Brain pericyte (primary cell): Measurements from ENCODE around the gene OMA1.

Source experiments
- DNase-seq: peaks from one replicate; pipeline ENCODE4 v3.0.0-alpha.2; 2012; ENCODE audit warnings: low read depth, low spot score

OMA1 gene

GRCh38 chr1:58459911-58460310 is 86.6 kb downstream of the OMA1 start:
- no peak for DNase-seq

GRCh38 chr1:58457023-58457635 is 89.4 kb downstream of the OMA1 start:
- DNase-seq = no peak

DNA sequence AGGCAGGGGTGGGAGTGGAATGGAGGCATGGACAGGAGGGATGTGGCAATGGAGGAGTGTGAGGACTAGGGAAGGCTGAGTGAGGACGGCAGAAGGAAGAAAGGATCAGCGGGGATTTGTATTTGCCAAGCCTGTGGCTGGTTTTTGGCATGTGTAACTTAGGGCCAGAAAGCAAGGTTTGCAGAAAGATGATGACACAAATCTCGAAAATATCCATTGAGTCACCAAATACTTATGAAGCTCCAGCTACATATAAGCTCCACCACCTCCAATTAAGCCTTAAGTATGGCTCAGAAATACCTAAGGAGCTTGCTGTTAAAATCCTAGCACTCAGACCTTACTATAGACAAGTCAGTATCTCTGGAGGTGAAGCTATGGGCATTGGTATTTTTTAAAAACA is 90.1 kb downstream of the OMA1 start:
- DNase-seq = no peak

DNA sequence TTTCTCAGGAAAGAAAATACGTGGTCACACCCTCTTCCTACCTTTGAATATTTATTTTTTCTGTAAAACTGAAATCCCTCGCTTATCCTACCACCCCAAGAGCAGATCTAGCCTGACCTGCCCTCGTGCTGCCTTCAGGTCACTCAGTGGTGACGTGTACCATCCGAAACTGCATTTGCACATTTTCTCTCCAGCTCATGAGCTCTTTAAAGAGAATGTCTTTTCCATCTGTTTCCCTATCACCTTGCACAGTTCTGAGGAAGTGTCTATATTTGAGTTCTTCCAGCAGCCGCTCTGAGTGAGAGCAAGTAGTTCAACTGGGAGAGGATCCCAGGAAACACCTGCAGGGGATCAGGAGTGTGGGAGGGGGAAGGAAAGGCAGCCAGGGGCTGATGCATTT is 91.7 kb downstream of the OMA1 start:
- DNase-seq = no peak

- DNase-seq = no peak
Measured at GRCh38 chr1:58454385-58454784, 92.1 kb downstream of the OMA1 start.

DNA sequence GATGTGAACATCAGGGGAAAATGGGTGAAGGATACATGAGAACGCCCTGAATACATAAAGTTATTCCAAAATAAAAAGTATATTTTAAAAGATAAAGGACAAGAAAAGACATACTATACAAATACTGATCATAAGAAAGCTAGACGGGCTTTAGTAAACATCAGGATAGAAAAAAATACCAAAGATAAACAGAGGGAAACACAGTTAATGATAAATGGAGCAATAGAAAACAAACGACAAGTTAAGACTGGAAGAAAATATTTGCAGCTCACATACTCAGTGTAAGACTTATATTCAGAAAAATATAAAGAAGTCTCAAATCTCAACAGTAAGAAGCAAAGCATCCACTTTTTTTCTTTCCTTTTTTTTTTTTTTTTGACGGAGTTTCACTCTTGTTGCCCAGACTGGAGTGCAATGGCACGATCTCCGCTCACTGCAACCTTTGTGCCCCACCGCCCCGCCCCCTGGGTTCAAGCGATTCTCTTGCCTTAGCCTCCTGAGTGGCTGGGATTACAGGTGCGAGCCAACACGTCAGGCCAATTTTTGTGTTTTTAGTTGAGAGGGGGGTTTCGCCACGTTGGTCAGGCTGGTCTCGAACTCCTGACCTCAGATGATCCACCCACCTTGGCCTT is 94.8 kb downstream of the OMA1 start:
- no peak for DNase-seq

DNA sequence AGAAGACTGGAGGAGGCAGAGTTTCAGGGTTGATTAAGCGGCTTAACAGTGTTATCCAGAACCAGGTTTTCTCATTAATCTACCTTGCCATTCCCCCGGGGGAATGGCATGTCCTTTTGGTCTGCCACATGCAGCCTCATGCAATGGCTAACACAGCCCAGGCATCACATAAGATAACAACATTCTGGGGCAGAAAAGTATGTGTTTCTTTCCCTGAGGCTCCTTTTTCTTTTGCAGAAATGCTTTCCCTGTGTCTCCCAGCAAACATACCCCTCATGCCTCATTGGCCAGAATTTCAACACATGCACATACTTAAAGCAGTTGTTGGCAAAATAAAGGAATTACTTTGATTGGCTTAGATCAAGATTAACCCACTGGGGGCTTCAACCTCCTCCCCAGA is 98.6 kb downstream of the OMA1 start:
- DNase-seq = no peak

GRCh38 chr1:58447042-58447441 is 99.5 kb downstream of the OMA1 start:
- DNase-seq = no peak

- no peak for DNase-seq
Measured at GRCh38 chr1:58446368-58446767, 100.2 kb downstream of the OMA1 start.

- no peak for DNase-seq
Measured at GRCh38 chr1:58443986-58444868, 102.3 kb downstream of the OMA1 start.

DNA sequence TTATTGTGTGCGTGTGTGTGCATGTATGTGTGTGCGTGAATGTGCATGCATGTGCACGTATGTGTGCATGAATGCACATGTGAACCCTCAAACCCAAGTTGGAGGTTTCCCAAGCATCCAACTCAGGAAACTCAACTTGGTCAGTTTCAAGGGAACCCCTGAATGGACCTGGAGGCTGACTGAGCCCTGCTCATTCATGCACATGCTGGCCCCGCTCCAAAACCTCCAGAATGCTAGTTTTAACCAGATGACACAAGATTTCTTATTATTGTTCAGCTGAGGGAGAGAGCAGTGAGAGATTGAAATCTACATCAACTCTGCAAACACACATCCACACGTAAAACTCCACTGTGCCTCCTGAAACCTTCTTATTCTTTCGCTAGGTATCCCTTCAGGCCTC is 104.4 kb downstream of the OMA1 start:
- no peak for DNase-seq

GRCh38 chr1:58441699-58442098 is 104.8 kb downstream of the OMA1 start:
- DNase-seq = no peak

- DNase-seq = no peak
Measured at GRCh38 chr1:58440696-58441095, 105.8 kb downstream of the OMA1 start.

DNA sequence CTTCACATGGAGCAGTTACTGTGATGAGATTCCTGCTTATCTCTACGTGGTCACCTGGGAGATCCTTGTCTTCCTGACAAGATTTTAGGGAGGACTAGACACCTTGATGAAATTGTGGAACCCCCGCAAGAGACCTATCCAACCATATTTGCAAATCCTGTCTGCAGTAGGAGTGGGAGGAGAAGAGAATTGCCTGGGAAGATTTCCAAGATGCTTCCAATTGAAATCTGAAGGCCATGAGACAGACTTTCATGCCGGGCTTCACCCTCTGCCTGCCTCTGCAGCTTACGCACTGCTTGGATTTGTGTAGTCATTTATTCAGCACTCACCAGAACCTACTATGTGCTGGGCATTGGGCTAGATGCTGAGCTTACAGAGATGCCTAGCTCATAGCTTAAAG is 106.6 kb downstream of the OMA1 start:
- no peak for DNase-seq

- no peak for DNase-seq
Measured at GRCh38 chr1:58438468-58438867, 108.1 kb downstream of the OMA1 start.

- no peak for DNase-seq
Measured at GRCh38 chr1:58437623-58438022, 108.9 kb downstream of the OMA1 start.

DNA sequence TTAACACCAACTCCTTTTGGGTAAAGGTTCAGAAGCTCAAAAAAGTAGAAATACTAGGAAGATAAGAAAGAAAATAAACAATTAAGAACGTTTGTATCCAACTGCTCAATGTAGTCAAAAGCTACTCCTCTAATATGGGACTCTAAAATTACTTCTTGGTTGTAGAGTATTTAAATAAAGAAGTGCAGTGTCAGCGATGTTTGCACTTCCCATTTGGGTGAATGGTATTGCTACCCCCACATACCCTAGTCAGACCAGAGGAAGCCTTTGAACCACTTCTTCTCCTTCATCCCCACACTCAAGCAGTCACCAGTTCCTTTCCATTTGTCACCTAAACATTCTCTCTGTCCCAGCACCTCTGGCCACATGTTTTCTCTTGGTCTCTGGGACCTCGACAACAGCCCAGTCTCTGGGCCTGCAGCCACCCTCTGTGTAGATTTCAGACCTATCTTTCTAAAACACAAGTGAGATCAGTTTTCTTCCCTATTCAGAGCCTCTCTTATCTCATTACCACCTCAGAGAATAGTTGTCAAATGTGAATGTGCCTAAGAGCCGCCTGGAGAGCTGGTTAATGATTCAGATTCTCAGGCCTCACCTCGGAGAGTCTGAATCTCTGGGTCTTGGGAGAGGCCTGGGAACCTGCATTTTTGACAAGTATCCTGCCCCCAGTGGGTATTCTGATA is 109.8 kb downstream of the OMA1 start:
- no peak for DNase-seq

DNA sequence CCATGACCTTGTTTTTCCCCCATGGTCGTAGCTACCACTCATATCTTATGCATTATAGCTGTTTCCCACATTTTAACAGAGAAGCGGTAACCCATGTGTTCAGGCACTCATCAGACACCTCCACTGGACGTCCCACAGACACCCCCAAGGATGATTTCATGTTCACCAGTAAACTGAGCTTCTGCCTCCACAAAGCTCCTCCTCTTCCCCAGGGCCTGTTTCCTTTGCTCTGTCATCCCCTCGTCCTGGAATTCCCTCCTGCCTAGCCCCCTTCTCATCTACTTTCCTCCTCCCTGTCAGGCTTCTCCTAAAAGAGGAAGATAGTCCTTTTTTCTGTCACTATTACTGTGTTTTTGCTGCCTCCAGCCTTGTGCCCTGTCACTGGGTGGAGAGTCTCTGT is 111.2 kb downstream of the OMA1 start:
- DNase-seq = no peak

DNA sequence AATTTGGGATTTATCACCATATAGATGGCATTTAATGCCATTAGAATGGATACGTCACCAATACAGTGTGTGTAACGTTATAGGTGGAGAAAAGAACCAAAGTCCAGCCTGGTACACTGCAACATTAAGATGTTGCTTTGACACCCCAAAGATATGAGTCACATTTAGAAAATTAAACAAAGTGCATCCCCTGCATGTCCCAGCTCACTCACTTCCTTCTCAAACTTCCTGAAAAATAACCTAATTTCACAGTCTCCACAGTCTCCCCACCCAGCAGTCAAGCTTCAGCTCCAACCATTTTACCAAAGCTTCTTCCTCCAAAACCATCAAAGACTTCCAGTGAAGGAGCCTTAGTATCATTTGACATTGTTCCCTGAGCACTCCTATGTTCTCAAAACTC is 111.9 kb downstream of the OMA1 start:
- DNase-seq = no peak

- no peak for DNase-seq
Measured at GRCh38 chr1:58434181-58434580, 112.3 kb downstream of the OMA1 start.

DNA sequence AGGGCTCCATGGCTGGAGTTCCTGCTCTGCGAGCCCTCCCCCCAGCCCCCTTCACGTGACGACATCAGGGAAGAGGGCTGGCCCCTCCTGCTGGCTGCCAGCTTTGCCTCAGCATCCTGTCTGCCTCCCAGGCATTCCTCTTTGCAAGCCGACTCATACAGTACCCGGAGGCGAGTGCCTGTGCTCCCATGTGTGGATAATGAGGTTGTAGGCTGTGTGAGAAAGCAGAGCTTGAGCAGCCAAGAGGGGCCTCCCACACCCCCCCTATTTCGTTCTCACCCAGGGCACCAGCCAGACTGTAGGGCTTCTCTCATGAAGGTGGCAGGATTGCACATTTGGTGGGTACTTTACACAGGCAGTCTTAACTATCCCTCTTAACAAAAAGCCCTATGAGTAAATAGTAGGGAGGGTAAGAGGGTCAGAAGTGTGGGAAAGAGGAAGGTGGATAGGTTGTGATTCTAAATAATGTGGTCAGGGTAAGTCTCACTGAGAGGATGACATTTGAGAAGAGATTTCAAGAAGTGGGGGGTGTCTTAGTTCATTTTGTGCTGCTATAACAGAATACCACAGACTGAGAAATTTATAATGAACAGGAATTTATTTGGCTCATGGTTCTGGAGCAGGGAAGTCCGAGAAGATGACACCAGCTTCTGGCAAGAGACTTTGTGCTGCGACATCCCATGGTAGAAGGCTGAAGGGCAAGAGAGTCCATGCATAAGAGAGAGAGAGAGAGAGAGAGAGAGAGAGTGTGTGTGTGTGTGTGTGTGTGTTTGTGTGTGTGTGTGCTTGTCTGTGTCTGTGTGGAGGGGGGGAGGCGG is 113.5 kb downstream of the OMA1 start:
- DNase-seq = no peak
